Ascending aorta (tissue), 2 donors: ENCODE results near the gene PRPF38B. TPM values are rescaled to one million over a fixed set of nuclear protein-coding genes. Genes with fewer than 3 reads are reported as not detected.
"Not testable (repeated sequence)": the region's sequence is repeated elsewhere in the genome, so short reads cannot be mapped to it uniquely, and the experiment has no call there.

ENCODE experiments used
- DNase-seq, 2 donors: peaks; one replicate each; pipeline ENCODE4 v3.0.0-alpha.2; 2019; ENCODE audit warnings: low spot score in 2 of 2
- H3K27ac ChIP-seq, 2 donors: fragments of 200-600 bp; sonication (generic); one replicate each; pipeline ENCODE4 v1.5.1; 2016 to 2017; ENCODE audit warnings: mild to moderate bottlenecking in 1 of 2
- H3K27me3 ChIP-seq: fragments of 200-600 bp; sonication (generic); one replicate; pipeline ENCODE4 v1.5.1; 2017
- H3K36me3 ChIP-seq, 2 donors: fragments of 200-600 bp; sonication (generic); one replicate each; pipeline ENCODE4 v1.5.1; 2016
- H3K4me1 ChIP-seq, 2 donors: fragments of 200-600 bp; sonication (generic); one replicate each; pipeline ENCODE4 v1.5.1; 2016 to 2017; ENCODE audit warnings: mild to moderate bottlenecking in 1 of 2
- H3K4me3 ChIP-seq, 2 donors: fragments of 200-600 bp; sonication (generic); one replicate each; pipeline ENCODE4 v1.5.1; 2016 to 2017; ENCODE audit warnings: mild to moderate bottlenecking in 1 of 2
- H3K9me3 ChIP-seq, 2 donors: fragments of 200-600 bp; sonication (generic); one replicate each; pipeline ENCODE4 v1.5.1; 2016
- CTCF ChIP-seq, 3 experiments: fragments of 200-600 bp in 2 of 3; fragments of 450-650 bp in 1 of 3; sonication (generic) in 2 of 3; IDR thresholded peaks; one replicate each; pipeline ENCODE4 v1.5.1; 2016 to 2019; ENCODE audit warnings: antibody characterized with exemption in 3 of 3, mild to moderate bottlenecking in 1 of 3, moderate library complexity in 1 of 3
- intact Hi-C: fragments of 100-400 bp; cut with DNase I; formaldehyde crosslinking; loops from one replicate; pipeline ENCODE4 v1.15.1; 2023
- total RNA-seq: library from RNA; depleted of rRNA; stranded (reverse); fragments of >200 nt; gene quantifications from one replicate; pipeline ENCODE4 v1.1.0, GENCODE V29; 2016

PRPF38B gene
- total RNA-seq, 1 donor from 2014 or later, result 9.0 TPM

GRCh38 chr1:108669679-108670078 is 22.4 kb upstream of the PRPF38B start:
- Histone ChIP-seq H3K4me1 (no peaks in the 10 kb centered on the region), H3K4me3 (no peak overlapping the region), H3K9me3 (no peaks in the 10 kb centered on the region), H3K27ac (no peak overlapping the region), H3K27me3 (no peaks in the 10 kb centered on the region), H3K36me3 (no peaks in the 10 kb centered on the region)
- DNase-seq, result no peak
- TF ChIP-seq CTCF (IDR thresholded peaks at IDR 0.05), result no peak
- intact Hi-C loops, result loop anchor here (10.0 kb wide), 1 partner anchor 75 kb away; the partner anchor contains the start of gene STXBP3

GRCh38 chr1:108670131-108670773 is 21.9 kb upstream of the PRPF38B start:
- intact Hi-C loops, result no loop called here

GRCh38 chr1:108671143-108671542 is 21.0 kb upstream of the PRPF38B start:
- no peak for TF ChIP-seq CTCF (IDR thresholded peaks at IDR 0.05)
- no peak for DNase-seq
- no peak overlapping the region for H3K27ac ChIP-seq
- H3K27me3 ChIP-seq, result no peaks in the 10 kb centered on the region
- no peak overlapping the region for H3K4me3 ChIP-seq
- no peaks in the 10 kb centered on the region for H3K4me1 ChIP-seq
- H3K36me3 ChIP-seq, result no peaks in the 10 kb centered on the region
- no peaks in the 10 kb centered on the region for H3K9me3 ChIP-seq
- intact Hi-C loops, result no loop called here

More at GRCh38 chr1:108670131-108670773, 21.9 kb upstream of the PRPF38B start:
- no peak for TF ChIP-seq CTCF (IDR thresholded peaks at IDR 0.05)
- H3K27ac ChIP-seq, result no peak overlapping the region
- no peaks in the 10 kb centered on the region for H3K27me3 ChIP-seq
- no peaks in the 10 kb centered on the region for H3K4me1 ChIP-seq
- H3K36me3 ChIP-seq, result no peaks in the 10 kb centered on the region
- no peak for DNase-seq
- H3K9me3 ChIP-seq, result no peaks in the 10 kb centered on the region
- H3K4me3 ChIP-seq, result no peak overlapping the region

GRCh38 chr1:108678706-108679105 is 13.4 kb upstream of the PRPF38B start:
- no peak overlapping the region for H3K27ac ChIP-seq
- no peak overlapping the region for H3K4me3 ChIP-seq
- H3K9me3 ChIP-seq, result no peaks in the 10 kb centered on the region
- intact Hi-C loops, result no loop called here
- H3K27me3 ChIP-seq, result no peaks in the 10 kb centered on the region
- H3K4me1 ChIP-seq, result no peaks in the 10 kb centered on the region
- DNase-seq, result no peak
- no peak for TF ChIP-seq CTCF (IDR thresholded peaks at IDR 0.05)
- H3K36me3 ChIP-seq, result no peaks in the 10 kb centered on the region

GRCh38 chr1:108679586-108680213 is 12.4 kb upstream of the PRPF38B start:
- no peak overlapping the region for H3K4me3 ChIP-seq
- DNase-seq, result no peak
- intact Hi-C loops, result no loop called here
- H3K36me3 ChIP-seq, result no peaks in the 10 kb centered on the region
- no peak overlapping the region for H3K27ac ChIP-seq
- H3K4me1 ChIP-seq, result no peaks in the 10 kb centered on the region
- TF ChIP-seq CTCF (IDR thresholded peaks at IDR 0.05), result no peak
- H3K27me3 ChIP-seq, result no peaks in the 10 kb centered on the region
- no peaks in the 10 kb centered on the region for H3K9me3 ChIP-seq

- H3K36me3 ChIP-seq, H3K27me3 ChIP-seq, H3K4me3 ChIP-seq, H3K9me3 ChIP-seq, H3K4me1 ChIP-seq, H3K27ac ChIP-seq, DNase-seq, intact Hi-C loops: not testable (repeated sequence)
These were observed 10.4 kb upstream of the PRPF38B start for GRCh38 chr1:108681701-108682100.
